Left ventricle myocardium inferior (tissue), 1 donor: ENCODE results near the gene PPP1R15B. TPM values are rescaled to one million over a fixed set of nuclear protein-coding genes. Genes with fewer than 3 reads are reported as not detected.

ENCODE experiments used
- DNase-seq: peaks from one replicate; pipeline ENCODE4 v3.0.0-alpha.2; 2020
- H3K27ac ChIP-seq: fragments of 200-600 bp; replicated peaks from 2 replicates; pipeline ENCODE4 v1.8.0; 2021
- H3K27me3 ChIP-seq: fragments of 200-600 bp; 2 replicates; pipeline ENCODE4 v1.8.0; 2021; ENCODE audit warnings: low read depth
- H3K36me3 ChIP-seq: fragments of 200-600 bp; 2 replicates; pipeline ENCODE4 v1.8.0; 2021
- H3K4me1 ChIP-seq: fragments of 200-600 bp; 2 replicates; pipeline ENCODE4 v1.8.0; 2021
- H3K4me3 ChIP-seq: fragments of 200-600 bp; 2 replicates; pipeline ENCODE4 v1.8.0; 2021; ENCODE audit warnings: mild to moderate bottlenecking, moderate library complexity
- H3K9me3 ChIP-seq: fragments of 200-600 bp; replicated peaks from 2 replicates; pipeline ENCODE4 v1.8.0; 2021
- CTCF ChIP-seq: fragments of 200-600 bp; IDR thresholded peaks from 2 replicates; pipeline ENCODE4 v1.8.0; 2021; ENCODE audit warnings: antibody characterized with exemption, mild to moderate bottlenecking, borderline replicate concordance
- intact Hi-C: fragments of 100-400 bp; cut with micrococcal nuclease; formaldehyde crosslinking; loops from one replicate; pipeline ENCODE4 v1.11.0; 2022
- total RNA-seq: library from RNA; stranded (reverse); fragmentation: NEBNext Ultra II Directional; extraction: Animal tissue kit (Norgen Biotek cat#: 25700); gene quantifications from one replicate; pipeline ENCODE4 v1.2.1, GENCODE V29; 2021
- donor health status: DM: no; HTN: yes; CAD: no; lungs with severe emphysema.

PPP1R15B gene
- total RNA-seq, 1 donor from 2014 or later: 20.5 TPM

GRCh38 chr1:204366759-204367158 lies 44.9 kb downstream of the PPP1R15B start:
- H3K27me3 ChIP-seq: peaks cover 9% of the 10 kb centered on the region
- H3K4me1 ChIP-seq: peaks cover 23% of the 10 kb centered on the region
- intact Hi-C loops: no loop called here
- H3K36me3 ChIP-seq: no peaks in the 10 kb centered on the region
- no peak for DNase-seq
- TF ChIP-seq CTCF: peak; percentile 51
- H3K9me3 ChIP-seq: no peaks in the 10 kb centered on the region
- H3K27ac ChIP-seq: no peak overlapping the region
- no peak overlapping the region for H3K4me3 ChIP-seq

GRCh38 chr1:204363335-204364114 lies 48.1 kb downstream of the PPP1R15B start:
- H3K4me3 ChIP-seq: peak overlapping the region; percentile 65
- TF ChIP-seq CTCF: peak; percentile 98
- no peaks in the 10 kb centered on the region for H3K36me3 ChIP-seq
- DNase-seq: peak; percentile 73
- H3K27ac ChIP-seq: peak overlapping the region; percentile 88
- intact Hi-C loops: loop anchor here (2.0 to 5.0 kb wide), 2 partner anchors 156 to 201 kb away; no protein-coding TSS in a partner anchor
- H3K27me3 ChIP-seq: peaks cover 3% of the 10 kb centered on the region
- H3K4me1 ChIP-seq: peaks cover 52% of the 10 kb centered on the region
- no peaks in the 10 kb centered on the region for H3K9me3 ChIP-seq

GRCh38 chr1:204362984-204363334 lies 48.7 kb downstream of the PPP1R15B start:
- intact Hi-C loops: loop anchor here (2.0 to 5.0 kb wide), 2 partner anchors 156 to 200 kb away; no protein-coding TSS in a partner anchor
- no peak for TF ChIP-seq CTCF
- Histone ChIP-seq H3K36me3 (no peaks in the 10 kb centered on the region), H3K9me3 (no peaks in the 10 kb centered on the region), H3K4me3 (peak overlapping the region; percentile 65), H3K4me1 (peaks cover 57% of the 10 kb centered on the region), H3K27ac (peak overlapping the region; percentile 88), H3K27me3 (no peaks in the 10 kb centered on the region)
- no peak for DNase-seq

GRCh38 chr1:204361781-204362180 lies 49.8 kb downstream of the PPP1R15B start:
- TF ChIP-seq CTCF: no peak
- no peaks in the 10 kb centered on the region for H3K27me3 ChIP-seq
- H3K4me3 ChIP-seq: no peak overlapping the region
- intact Hi-C loops: loop anchor here (2.0 to 5.0 kb wide), 2 partner anchors 154 to 199 kb away; no protein-coding TSS in a partner anchor
- no peaks in the 10 kb centered on the region for H3K36me3 ChIP-seq
- no peak for DNase-seq
- H3K4me1 ChIP-seq: peaks cover 68% of the 10 kb centered on the region
- H3K27ac ChIP-seq: peak overlapping the region; percentile 45
- no peaks in the 10 kb centered on the region for H3K9me3 ChIP-seq

GRCh38 chr1:204361341-204361771 lies 50.3 kb downstream of the PPP1R15B start:
- no peaks in the 10 kb centered on the region for H3K27me3 ChIP-seq
- DNase-seq: no peak
- no peak overlapping the region for H3K4me3 ChIP-seq
- peak overlapping the region; percentile 45 for H3K27ac ChIP-seq
- H3K9me3 ChIP-seq: no peaks in the 10 kb centered on the region
- H3K36me3 ChIP-seq: no peaks in the 10 kb centered on the region
- H3K4me1 ChIP-seq: peaks cover 68% of the 10 kb centered on the region
- no peak for TF ChIP-seq CTCF
- intact Hi-C loops: loop anchor here (5.0 kb wide), 1 partner anchor 154 kb away; no protein-coding TSS in a partner anchor
